ENCODE results near the gene TMEM80.
"Not testable (repeated sequence)": the region's sequence is repeated elsewhere in the genome, so short reads cannot be mapped to it uniquely, and the experiment has no call there.

GRCh38 chr11:653136-653535 lies 42.5 kb upstream of the TMEM80 start:
- not testable (repeated sequence) for TF ChIP-seq CTCF (IDR thresholded peaks at IDR 0.05; ENCODE audit: low read length); EZH2 (IDR thresholded peaks at IDR 0.05; ENCODE audit: borderline replicate concordance, low read length)
